ENCODE data around the gene UPF2.

GRCh38 chr10:12051241-12051640 is 8.6 kb upstream of the UPF2 start:
- TF ChIP-seq GATA2 (IDR thresholded peaks at IDR 0.05; ENCODE audit: low read depth, low read length) (no peak), GATA3 (IDR thresholded peaks at IDR 0.05; ENCODE audit: low read depth, low read length) (no peak)

All from SH-SY5Y (cell line).